ENCODE data around the gene MTA3. TPM values are rescaled to one million over a fixed set of nuclear protein-coding genes. Genes with fewer than 3 reads are reported as not detected.

The MTA3 gene
- total RNA-seq, 1 donor from 2014 or later: 34.3 TPM

- H3K27ac ChIP-seq: peak overlapping the region; percentile 86
These were observed 1.1 kb upstream of the MTA3 start for GRCh38 chr2:42567364-42567763.

GRCh38 chr2:42567806-42568400 is 529 bp upstream of the MTA3 start:
- no peak for DNase-seq

More at GRCh38 chr2:42567364-42567763, 1.1 kb upstream of the MTA3 start:
- intact Hi-C loops (cut with DNase I): no loop called here
- Histone ChIP-seq H3K4me3 (no peak overlapping the region), H3K27me3 (no peaks in the 10 kb centered on the region), H3K9me3 (no peaks in the 10 kb centered on the region), H3K36me3 (no peaks in the 10 kb centered on the region), H3K4me1 (peaks cover 21% of the 10 kb centered on the region)
- TF ChIP-seq, protein P1, sequence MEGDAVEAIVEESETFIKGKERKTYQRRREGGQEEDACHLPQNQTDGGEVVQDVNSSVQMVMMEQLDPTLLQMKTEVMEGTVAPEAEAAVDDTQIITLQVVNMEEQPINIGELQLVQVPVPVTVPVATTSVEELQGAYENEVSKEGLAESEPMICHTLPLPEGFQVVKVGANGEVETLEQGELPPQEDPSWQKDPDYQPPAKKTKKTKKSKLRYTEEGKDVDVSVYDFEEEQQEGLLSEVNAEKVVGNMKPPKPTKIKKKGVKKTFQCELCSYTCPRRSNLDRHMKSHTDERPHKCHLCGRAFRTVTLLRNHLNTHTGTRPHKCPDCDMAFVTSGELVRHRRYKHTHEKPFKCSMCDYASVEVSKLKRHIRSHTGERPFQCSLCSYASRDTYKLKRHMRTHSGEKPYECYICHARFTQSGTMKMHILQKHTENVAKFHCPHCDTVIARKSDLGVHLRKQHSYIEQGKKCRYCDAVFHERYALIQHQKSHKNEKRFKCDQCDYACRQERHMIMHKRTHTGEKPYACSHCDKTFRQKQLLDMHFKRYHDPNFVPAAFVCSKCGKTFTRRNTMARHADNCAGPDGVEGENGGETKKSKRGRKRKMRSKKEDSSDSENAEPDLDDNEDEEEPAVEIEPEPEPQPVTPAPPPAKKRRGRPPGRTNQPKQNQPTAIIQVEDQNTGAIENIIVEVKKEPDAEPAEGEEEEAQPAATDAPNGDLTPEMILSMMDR (IDR thresholded peaks at IDR 0.05): no peak
- DNase-seq (no peak), ATAC-seq (no peak)

DNA sequence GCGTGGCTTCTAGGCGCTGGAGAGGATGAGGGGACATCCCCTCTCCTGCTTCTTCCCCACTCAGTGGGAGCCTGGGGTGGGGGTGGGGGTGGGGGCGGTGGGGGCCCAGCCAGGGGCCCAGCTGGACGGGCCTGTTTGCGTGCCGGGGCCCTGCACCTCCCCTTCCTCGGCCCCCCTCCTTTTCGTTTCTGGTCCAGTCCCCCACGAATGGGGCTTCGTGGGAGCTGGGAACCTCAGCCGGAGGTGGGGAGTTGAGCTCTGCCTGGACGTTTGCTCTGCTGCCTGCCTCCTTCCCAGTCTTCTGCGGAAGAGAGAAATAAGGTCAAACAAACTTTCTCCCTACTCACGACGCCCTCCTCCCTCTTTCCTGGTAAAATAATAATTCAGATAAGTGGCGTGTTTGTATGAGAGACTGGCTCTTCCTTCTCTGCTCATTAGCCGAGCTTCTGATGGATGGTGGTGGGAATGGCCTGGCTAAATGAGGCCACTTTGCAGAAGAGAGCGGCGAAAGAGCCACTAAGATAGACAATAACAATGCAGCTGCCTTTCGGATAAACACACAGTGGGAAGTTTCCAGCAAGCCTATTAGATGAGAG is 782 bp downstream of the MTA3 start:
- peak overlapping the region; percentile 86 for H3K27ac ChIP-seq
- peaks cover 21% of the 10 kb centered on the region for H3K4me1 ChIP-seq
- H3K9me3 ChIP-seq: no peaks in the 10 kb centered on the region
- peak overlapping the region; percentile 84 for H3K4me3 ChIP-seq
- DNase-seq (no peak), ATAC-seq (peak; percentile 57)
- intact Hi-C loops (cut with DNase I): no loop called here
- peaks cover under 1% of the 10 kb centered on the region for H3K36me3 ChIP-seq
- H3K27me3 ChIP-seq: no peaks in the 10 kb centered on the region
- TF ChIP-seq, protein P1 (IDR thresholded peaks at IDR 0.05): no peak

More at GRCh38 chr2:42567806-42568400, 529 bp upstream of the MTA3 start:
- H3K27ac ChIP-seq: peak overlapping the region; percentile 86
- TF ChIP-seq, protein P1 (IDR thresholded peaks at IDR 0.05): no peak
- intact Hi-C loops (cut with DNase I): no loop called here
- H3K27me3 ChIP-seq: no peaks in the 10 kb centered on the region
- ATAC-seq: peak; percentile 46
- peak overlapping the region; percentile 84 for H3K4me3 ChIP-seq
- H3K4me1 ChIP-seq: peaks cover 21% of the 10 kb centered on the region
- no peaks in the 10 kb centered on the region for H3K9me3 ChIP-seq
- no peaks in the 10 kb centered on the region for H3K36me3 ChIP-seq

- Histone ChIP-seq H3K4me3 (peak overlapping the region; percentile 84), H3K27ac (no peak overlapping the region), H3K9me3 (no peaks in the 10 kb centered on the region), H3K36me3 (peaks cover 7% of the 10 kb centered on the region), H3K27me3 (no peaks in the 10 kb centered on the region), H3K4me1 (peaks cover 21% of the 10 kb centered on the region)
- TF ChIP-seq, protein P1 (IDR thresholded peaks at IDR 0.05): no peak
- intact Hi-C loops (cut with DNase I): no loop called here
- DNase-seq (no peak), ATAC-seq (no peak)
These were observed 1.5 kb downstream of the MTA3 start for GRCh38 chr2:42569883-42570282.

GRCh38 chr2:42572297-42573081 is 4.1 kb downstream of the MTA3 start:
- peaks cover 18% of the 10 kb centered on the region for H3K4me1 ChIP-seq
- TF ChIP-seq, protein P1 (IDR thresholded peaks at IDR 0.05): no peak
- H3K36me3 ChIP-seq: peaks cover 13% of the 10 kb centered on the region
- H3K4me3 ChIP-seq: no peak overlapping the region
- H3K9me3 ChIP-seq: no peaks in the 10 kb centered on the region
- no peak for DNase-seq
- no peaks in the 10 kb centered on the region for H3K27me3 ChIP-seq
- intact Hi-C loops (cut with DNase I): no loop called here
- ATAC-seq: no peak
- no peak overlapping the region for H3K27ac ChIP-seq

Measured in upper lobe of right lung (tissue), 1 donor.